ENCODE results near the gene CPS1. TPM values are rescaled to one million over a fixed set of nuclear protein-coding genes. Genes with fewer than 3 reads are reported as not detected.

The CPS1 gene
- total and polyA plus RNA-seq, 2 of the 8 experiments (the other 6 are each of a cell fraction or from before 2014, with no cell fraction given): 7.9 to 15.7 TPM

DNA sequence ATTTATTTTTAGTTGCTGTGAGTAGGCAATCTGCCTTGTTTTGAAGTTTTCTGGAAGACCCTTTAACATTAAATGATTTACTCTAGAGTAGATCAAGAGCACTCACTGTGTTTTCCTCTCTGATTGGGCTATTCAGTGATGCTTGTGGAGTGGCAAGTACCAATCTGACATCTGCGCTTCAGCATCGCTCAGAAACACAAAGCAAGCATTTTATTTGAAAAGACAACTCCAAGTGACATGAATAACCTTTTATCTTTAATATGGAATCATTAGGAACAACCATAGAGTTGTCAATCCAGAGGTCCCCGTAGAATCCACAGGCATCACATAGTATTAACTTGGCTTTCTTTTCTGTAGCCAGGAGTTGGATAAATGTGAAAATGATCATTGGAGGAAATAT is 114.7 kb downstream of the CPS1 start:
- Histone ChIP-seq H3K14ac (ENCODE audit: insufficient read length) (no peak overlapping the region), H3K27me3 (replicated peaks in 1 of 4; ENCODE audit: control insufficient read depth in 3 of 4, extremely low read depth in 1 of 4, insufficient read depth in 3 of 4, low read length in 3 of 4) (no peaks in the 10 kb centered on the region), H2AK5ac (ENCODE audit: low read depth, low read length) (no peak overlapping the region), H2BK120ac (replicated peaks; ENCODE audit: low read depth, low read length) (no peak overlapping the region), H3K79me1 (ENCODE audit: low read depth, low read length) (no peaks in the 10 kb centered on the region), H3K4me1 (replicated peaks in 1 of 4; ENCODE audit: control insufficient read depth in 3 of 4, insufficient read depth in 4 of 4, low read length in 3 of 4) (no peaks in the 10 kb centered on the region), H4K20me1 (replicated peaks in 1 of 2; ENCODE audit: control insufficient read depth in 1 of 2, insufficient read depth in 2 of 2, low read length in 2 of 2) (no peaks in the 10 kb centered on the region), H2BK12ac (ENCODE audit: low read depth, low read length) (no peak overlapping the region), H3K9ac (replicated peaks in 1 of 4; ENCODE audit: extremely low read depth in 1 of 4, low read depth in 3 of 4, low read length in 3 of 4) (no peak overlapping the region), H3K23me2 (ENCODE audit: low read depth, low read length) (no peaks in the 10 kb centered on the region), H4K91ac (replicated peaks; ENCODE audit: insufficient read length, low read length) (no peak overlapping the region), H2BK15ac (ENCODE audit: low read length) (no peak overlapping the region), H4K5ac (ENCODE audit: insufficient read length, low read depth, low read length) (no peak overlapping the region), H3K4me2 (ENCODE audit: insufficient read depth in 1 of 2, low read depth in 2 of 2, low read length in 2 of 2) (no peak overlapping the region), H3K4ac (replicated peaks; ENCODE audit: insufficient read length, low read depth, low read length) (no peak overlapping the region), H3K9me3 (ENCODE audit: insufficient read depth in 2 of 2, low read depth in 1 of 2, low read length in 1 of 2) (no peaks in the 10 kb centered on the region), H3K4me3 (ENCODE audit: extremely low read depth in 1 of 4, insufficient read depth in 2 of 4, low read depth in 3 of 4, low read length in 4 of 4) (no peak overlapping the region), H3K27ac (ENCODE audit: low read depth, low read length) (no peak overlapping the region), H3K23ac (ENCODE audit: insufficient read length) (no peak overlapping the region), H3K18ac (ENCODE audit: extremely low read depth, low read length) (no peak overlapping the region), H3K56ac (replicated peaks; ENCODE audit: insufficient read length, low read depth, low read length) (no peak overlapping the region), H2BK20ac (ENCODE audit: low read length) (no peak overlapping the region), H3K79me2 (ENCODE audit: control insufficient read depth in 1 of 2, insufficient read depth in 2 of 2, low read length in 2 of 2) (no peaks in the 10 kb centered on the region), H4K8ac (ENCODE audit: extremely low read depth, insufficient read depth, low read length) (no peak overlapping the region), H2AFZ (ENCODE audit: low read length) (no peak overlapping the region), H2BK5ac (ENCODE audit: low read depth, low read length) (no peak overlapping the region), H3K36me3 (ENCODE audit: control insufficient read depth in 2 of 4, insufficient read depth in 4 of 4, low read length in 3 of 4) (no peaks in the 10 kb centered on the region)
- TF ChIP-seq ATF3 (IDR thresholded peaks at IDR 0.05; ENCODE audit: insufficient read depth, low read depth, low read length) (no peak), CREB1 (IDR thresholded peaks at IDR 0.05) (no peak), RNF2 (IDR thresholded peaks at IDR 0.05; ENCODE audit: borderline replicate concordance, low read depth, low read length, missing control alignments, poor library complexity, severe bottlenecking) (no peak), EGR1 (IDR thresholded peaks at IDR 0.05; ENCODE audit: borderline replicate concordance, low read depth, low read length) (no peak), CEBPB (IDR thresholded peaks at IDR 0.05; ENCODE audit: low read depth, low read length) (no peak)
- POLR2A ChIA-PET (ENCODE audit: partially characterized antibody): no interaction called here
- DNase-seq (ENCODE audit: low read depth in 1 of 2, low spot score in 2 of 2) (no peak), FAIRE-seq (no peak)
- CTCF ChIA-PET (ENCODE audit: partially characterized antibody): interaction anchor here (0.9 to 1.2 kb wide), 3 partner anchors 7 to 223 kb away, joined by 3 read pairs; no protein-coding TSS in a partner anchor
- 92% methylated on average over 3 of the region's 3 CpGs; no CpG with 5 or more reads in 1 of the 2 experiments for WGBS, 2 experiments (ENCODE audit: extremely low coverage in 1 of 2, insufficient coverage in 1 of 2, insufficient read length in 1 of 2, insufficient replicate concordance in 2 of 2, low coverage in 1 of 2, low lambda C conversion rate in 2 of 2, missing lambda C conversion rate in 1 of 2)
